ENCODE measurements around the gene ARNT2. TPM values are rescaled to one million over a fixed set of nuclear protein-coding genes. Genes with fewer than 3 reads are reported as not detected.

Gene ARNT2
- total RNA-seq, 1 donor from 2014 or later = not detected

DNA sequence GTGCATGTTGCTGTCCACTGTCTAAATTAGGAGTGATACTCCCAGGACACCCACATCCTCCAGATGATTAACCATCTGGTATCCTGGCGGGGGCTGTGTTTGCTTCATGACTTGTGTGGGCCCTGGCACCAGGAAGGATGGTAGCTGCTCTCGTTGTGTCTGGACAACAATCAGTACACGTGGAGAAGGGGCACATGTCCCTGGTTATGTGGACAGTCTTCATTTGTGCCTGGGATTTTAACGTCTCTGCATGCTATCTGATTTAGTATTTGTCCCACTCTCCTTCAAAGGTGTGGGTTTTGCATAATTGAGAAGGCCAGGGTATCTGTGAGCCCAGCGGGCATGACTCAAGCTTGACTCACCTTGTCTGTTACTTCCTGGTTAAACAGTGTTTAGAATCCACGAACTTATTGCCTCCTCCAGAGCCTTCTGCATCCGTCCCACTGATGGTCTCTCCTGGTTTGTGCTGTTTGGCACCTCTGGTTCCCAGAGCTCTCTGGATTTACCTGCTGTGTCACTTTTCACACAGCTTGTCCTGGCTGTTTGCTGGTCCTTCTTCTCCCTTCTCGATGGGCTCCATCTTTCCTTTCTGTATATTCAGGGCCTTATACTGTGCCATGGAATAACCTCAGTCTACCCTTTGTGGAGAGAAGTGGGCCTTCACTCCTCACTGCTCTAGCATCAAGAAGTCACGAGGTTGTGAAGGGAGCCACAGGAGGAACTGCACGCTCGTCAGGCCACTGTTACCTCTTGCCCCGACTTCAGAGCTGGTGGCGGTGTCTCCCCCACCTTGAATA is 32.5 kb downstream of the ARNT2 start:
- Mint-ChIP-seq H3K9me3 (no peaks in the 10 kb centered on the region), H3K4me1 (ENCODE audit: low read depth) (no peaks in the 10 kb centered on the region), H3K27ac (no peak overlapping the region), H3K27me3 (ENCODE audit: low read depth) (peaks cover 9% of the 10 kb centered on the region), H3K4me3 (ENCODE audit: low read depth) (no peak overlapping the region), H3K36me3 (ENCODE audit: low read depth) (no peaks in the 10 kb centered on the region)
- no peak for DNase-seq (ENCODE audit: low spot score)
- intact Hi-C loops (cut with micrococcal nuclease) = no loop called here

DNA sequence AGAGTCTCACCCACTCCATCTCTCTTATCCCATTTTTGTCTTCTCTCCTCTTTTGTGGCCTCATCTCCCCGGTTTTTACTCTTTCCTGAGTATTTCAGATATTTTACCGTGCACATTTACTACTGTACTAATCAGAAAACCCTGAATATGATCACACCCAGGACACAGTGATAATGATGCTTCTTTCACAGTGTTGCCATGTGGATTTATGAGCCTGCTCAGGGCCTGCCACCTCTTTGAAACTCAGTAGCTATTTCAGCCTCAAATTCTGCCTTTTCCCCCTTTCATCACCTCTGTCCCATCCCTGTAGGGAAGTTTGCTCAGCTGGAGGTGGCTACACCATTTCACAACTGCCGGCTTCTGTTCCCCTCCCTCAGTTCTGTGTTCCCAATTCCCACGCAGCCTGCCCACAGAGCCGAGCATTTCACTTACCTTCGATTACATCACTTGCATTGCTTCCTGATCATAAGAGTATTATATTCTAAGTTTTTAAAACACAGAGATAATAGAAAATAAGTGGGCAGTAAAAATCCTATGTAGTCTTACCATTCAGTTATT is 33.2 kb downstream of the ARNT2 start:
- H3K36me3 Mint-ChIP-seq (ENCODE audit: low read depth) = no peaks in the 10 kb centered on the region
- no peaks in the 10 kb centered on the region for H3K4me1 Mint-ChIP-seq (ENCODE audit: low read depth)
- intact Hi-C loops (cut with micrococcal nuclease) = no loop called here
- H3K27me3 Mint-ChIP-seq (ENCODE audit: low read depth) = peaks cover 12% of the 10 kb centered on the region
- H3K27ac Mint-ChIP-seq = no peak overlapping the region
- no peaks in the 10 kb centered on the region for H3K9me3 Mint-ChIP-seq
- DNase-seq (ENCODE audit: low spot score) = no peak
- no peak overlapping the region for H3K4me3 Mint-ChIP-seq (ENCODE audit: low read depth)

DNA sequence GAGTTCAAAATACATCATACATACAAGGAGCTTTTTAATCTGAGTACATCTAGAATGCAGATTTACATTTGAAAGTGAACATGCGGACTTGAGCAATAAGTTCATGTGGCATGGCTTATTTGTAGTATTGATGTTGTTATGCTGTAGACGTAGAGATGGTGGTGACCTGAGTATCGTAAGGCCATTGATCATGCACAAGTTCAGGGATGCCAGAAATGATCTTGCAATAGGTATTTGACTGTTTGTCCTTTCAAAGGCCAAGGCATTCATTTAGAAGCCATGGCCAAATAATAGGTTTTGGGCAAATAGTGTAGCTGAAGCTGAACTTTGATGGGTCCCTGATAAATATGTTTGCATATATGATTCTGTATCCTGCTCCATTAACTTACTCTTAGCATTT is 35.0 kb downstream of the ARNT2 start:
- no peaks in the 10 kb centered on the region for H3K4me1 Mint-ChIP-seq (ENCODE audit: low read depth)
- intact Hi-C loops (cut with micrococcal nuclease) = no loop called here
- no peaks in the 10 kb centered on the region for H3K9me3 Mint-ChIP-seq
- no peak overlapping the region for H3K4me3 Mint-ChIP-seq (ENCODE audit: low read depth)
- DNase-seq (ENCODE audit: low spot score) = no peak
- peaks cover 12% of the 10 kb centered on the region for H3K27me3 Mint-ChIP-seq (ENCODE audit: low read depth)
- H3K27ac Mint-ChIP-seq = no peak overlapping the region
- H3K36me3 Mint-ChIP-seq (ENCODE audit: low read depth) = no peaks in the 10 kb centered on the region

DNA sequence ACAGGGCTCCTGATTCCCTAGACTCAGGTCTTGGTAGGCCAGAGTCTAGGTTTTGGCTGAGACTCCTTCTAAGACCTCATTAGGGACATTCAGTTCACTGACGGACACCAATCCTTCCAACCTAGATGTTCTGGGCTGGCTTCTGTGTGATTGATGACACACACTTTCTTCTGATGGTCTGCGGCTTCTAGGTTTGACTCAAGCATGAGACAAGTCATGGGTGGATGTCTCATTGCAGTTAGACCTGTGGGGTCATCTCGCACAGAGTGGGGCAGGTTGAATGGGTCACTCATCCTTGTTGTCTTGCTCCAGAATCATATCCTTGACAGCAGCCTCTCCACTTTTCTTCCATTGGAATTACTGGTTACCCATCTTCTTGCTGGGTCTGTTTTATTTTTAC is 35.8 kb downstream of the ARNT2 start:
- Mint-ChIP-seq H3K9me3 (no peaks in the 10 kb centered on the region), H3K27me3 (ENCODE audit: low read depth) (peaks cover 12% of the 10 kb centered on the region), H3K27ac (no peak overlapping the region), H3K4me3 (ENCODE audit: low read depth) (no peak overlapping the region), H3K4me1 (ENCODE audit: low read depth) (no peaks in the 10 kb centered on the region), H3K36me3 (ENCODE audit: low read depth) (no peaks in the 10 kb centered on the region)
- intact Hi-C loops (cut with micrococcal nuclease) = no loop called here
- DNase-seq (ENCODE audit: low spot score) = no peak

DNA sequence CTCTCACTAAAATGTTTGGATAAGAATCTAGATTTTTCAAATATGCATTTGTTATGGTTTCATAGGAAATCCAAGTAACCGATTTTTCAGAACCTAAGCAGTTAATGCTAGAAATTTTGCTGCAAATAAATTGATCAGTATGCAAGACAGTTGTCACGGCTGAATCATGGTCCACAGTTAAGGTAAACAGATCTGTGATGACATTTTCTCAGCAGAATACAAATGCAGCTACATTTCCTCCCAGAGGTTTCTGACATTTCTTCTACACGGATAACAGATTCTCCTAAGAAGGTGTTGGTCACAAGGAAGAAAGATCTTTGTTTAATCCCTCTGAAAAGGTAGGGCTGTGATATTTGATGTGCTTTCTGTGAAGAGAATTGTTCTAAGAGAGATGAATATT is 36.9 kb downstream of the ARNT2 start:
- intact Hi-C loops (cut with micrococcal nuclease) = no loop called here
- DNase-seq (ENCODE audit: low spot score) = no peak
- no peak overlapping the region for H3K4me3 Mint-ChIP-seq (ENCODE audit: low read depth)

DNA sequence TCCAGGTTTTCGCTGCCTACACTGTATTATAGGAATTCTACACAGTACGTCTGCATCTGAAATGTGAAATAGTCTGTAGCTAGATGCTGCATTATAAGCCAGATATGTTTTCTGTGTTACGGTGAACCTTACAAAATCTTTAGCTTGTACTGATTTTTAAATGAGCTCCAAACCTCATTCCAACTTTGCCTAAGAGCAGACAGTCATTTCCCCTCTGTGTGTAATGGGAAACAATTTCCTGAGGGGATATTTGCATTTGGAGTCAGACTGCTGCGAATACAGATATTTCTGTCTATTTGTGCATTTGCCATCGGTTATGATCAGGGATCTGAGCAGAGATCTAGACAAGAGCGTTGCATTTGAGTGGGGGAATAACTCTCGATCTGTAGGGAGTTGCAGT is 37.5 kb downstream of the ARNT2 start:
- no peaks in the 10 kb centered on the region for H3K36me3 Mint-ChIP-seq (ENCODE audit: low read depth)

More for the DNA sequence above, 36.9 kb downstream of the ARNT2 start:
- H3K27ac Mint-ChIP-seq = no peak overlapping the region
- no peaks in the 10 kb centered on the region for H3K9me3 Mint-ChIP-seq
- H3K36me3 Mint-ChIP-seq (ENCODE audit: low read depth) = no peaks in the 10 kb centered on the region
- H3K4me1 Mint-ChIP-seq (ENCODE audit: low read depth) = no peaks in the 10 kb centered on the region
- H3K27me3 Mint-ChIP-seq (ENCODE audit: low read depth) = peaks cover 12% of the 10 kb centered on the region

DNA sequence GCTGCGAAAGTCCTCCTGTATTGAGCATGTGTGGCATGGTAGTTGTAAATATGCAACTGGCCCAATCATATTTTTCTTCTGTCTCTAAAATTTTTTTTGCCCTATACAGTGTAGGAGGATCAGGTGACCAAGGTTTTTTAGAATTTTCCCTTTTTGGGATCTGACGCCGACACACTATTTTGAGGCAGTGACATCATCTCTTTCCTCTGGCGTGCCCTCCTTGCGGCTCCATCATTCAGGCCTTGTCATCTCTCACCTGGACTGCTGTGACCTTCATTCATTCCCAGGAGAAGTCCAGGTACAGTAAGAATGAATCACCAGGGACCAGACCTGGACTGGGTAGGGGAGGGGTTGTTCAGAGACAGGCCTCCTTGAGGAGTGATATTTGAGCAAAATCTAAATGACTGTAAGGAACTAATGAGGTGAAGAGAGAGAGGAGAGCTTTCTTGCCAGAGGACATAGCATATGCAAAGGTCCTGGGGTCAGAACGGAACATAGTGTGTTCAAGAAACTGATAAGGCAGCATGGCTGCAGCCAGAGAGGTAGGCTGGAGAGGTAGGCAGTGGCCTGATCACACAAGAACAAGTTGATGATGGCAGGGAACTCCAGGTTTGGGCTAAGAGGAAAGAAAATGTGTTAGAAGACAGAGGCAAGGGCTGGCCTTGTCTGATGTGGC is 38.7 kb downstream of the ARNT2 start:
- intact Hi-C loops (cut with micrococcal nuclease) = no loop called here
- no peak for DNase-seq (ENCODE audit: low spot score)
- no peaks in the 10 kb centered on the region for H3K9me3 Mint-ChIP-seq
- H3K4me3 Mint-ChIP-seq (ENCODE audit: low read depth) = no peak overlapping the region
- H3K27ac Mint-ChIP-seq = no peak overlapping the region
- no peaks in the 10 kb centered on the region for H3K4me1 Mint-ChIP-seq (ENCODE audit: low read depth)
- no peaks in the 10 kb centered on the region for H3K36me3 Mint-ChIP-seq (ENCODE audit: low read depth)
- peaks cover 10% of the 10 kb centered on the region for H3K27me3 Mint-ChIP-seq (ENCODE audit: low read depth)

More for the DNA sequence above, 37.5 kb downstream of the ARNT2 start:
- no peak for DNase-seq (ENCODE audit: low spot score)
- Mint-ChIP-seq H3K4me1 (ENCODE audit: low read depth) (no peaks in the 10 kb centered on the region), H3K27ac (no peak overlapping the region), H3K9me3 (no peaks in the 10 kb centered on the region), H3K4me3 (ENCODE audit: low read depth) (no peak overlapping the region), H3K27me3 (ENCODE audit: low read depth) (peaks cover 12% of the 10 kb centered on the region)
- intact Hi-C loops (cut with micrococcal nuclease) = no loop called here

DNA sequence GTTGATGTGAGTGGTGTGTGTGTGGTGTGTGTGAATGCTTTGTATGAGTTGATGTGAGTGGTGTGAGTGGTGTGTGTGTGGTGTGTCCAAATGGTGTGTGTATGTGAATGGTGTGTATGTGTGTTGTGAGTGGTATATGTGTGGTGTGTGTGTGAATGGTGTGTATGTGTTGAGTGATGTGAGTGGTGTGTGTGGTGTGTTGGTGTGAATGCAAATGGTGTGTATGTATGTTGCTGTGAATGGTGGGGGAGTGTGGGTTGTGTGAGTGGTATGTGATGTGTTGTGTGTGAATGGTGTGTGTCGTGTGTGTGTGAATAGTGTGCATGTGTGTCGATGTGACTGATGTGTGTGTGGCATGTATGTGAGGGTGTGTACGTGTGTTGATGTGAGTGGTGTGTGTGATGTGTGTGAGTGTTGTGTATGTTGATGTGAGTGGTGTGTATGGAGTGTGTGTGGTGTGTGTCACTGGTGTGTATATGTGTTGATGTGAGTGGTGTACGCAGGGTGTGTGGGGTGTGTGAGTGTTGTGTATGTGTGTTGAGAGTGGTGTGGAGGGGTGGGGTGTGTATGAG is 40.6 kb downstream of the ARNT2 start:
- Mint-ChIP-seq H3K4me1 (ENCODE audit: low read depth) (no peaks in the 10 kb centered on the region), H3K27me3 (ENCODE audit: low read depth) (peaks cover 10% of the 10 kb centered on the region), H3K4me3 (ENCODE audit: low read depth) (no peak overlapping the region), H3K9me3 (no peaks in the 10 kb centered on the region), H3K27ac (no peak overlapping the region), H3K36me3 (ENCODE audit: low read depth) (no peaks in the 10 kb centered on the region)
- intact Hi-C loops (cut with micrococcal nuclease) = no loop called here
- DNase-seq (ENCODE audit: low spot score) = no peak

DNA sequence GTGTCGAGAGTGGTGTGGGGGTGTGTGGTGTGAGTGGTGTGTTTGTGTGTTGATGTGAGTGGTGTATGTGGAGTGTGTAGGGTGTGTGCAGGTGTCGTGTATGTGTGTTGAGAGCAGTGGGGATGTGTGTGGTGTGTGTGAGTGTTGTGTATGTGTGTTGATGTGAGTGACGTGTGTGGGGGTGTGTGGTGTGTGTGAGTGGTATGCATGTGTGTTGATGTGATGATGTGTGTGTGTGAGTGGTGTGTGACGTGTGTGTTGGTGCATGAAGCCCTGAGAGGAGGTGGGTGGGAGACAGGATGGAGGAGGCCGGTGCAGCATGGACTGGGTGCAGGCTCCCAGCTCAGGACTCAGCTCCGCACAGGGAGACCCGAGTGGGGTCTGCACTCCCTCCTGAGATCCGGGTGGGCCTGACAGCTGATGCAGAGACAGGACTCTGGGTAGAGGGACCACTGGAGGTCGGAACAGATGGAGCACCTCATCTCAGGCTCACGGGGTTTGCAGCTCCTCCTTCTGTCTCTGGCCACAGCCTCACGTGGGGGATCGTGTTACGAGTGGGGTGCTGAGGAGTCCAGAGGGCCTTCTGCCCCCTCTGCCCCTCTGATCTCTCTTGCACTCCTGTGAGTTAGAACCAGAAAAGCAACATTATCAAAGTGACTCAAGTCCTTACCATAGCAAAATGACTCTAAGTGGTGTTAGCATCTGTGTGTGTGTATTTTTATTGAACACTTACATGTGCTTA is 41.3 kb downstream of the ARNT2 start:
- Mint-ChIP-seq H3K4me1 (ENCODE audit: low read depth) (no peaks in the 10 kb centered on the region), H3K27ac (no peak overlapping the region), H3K9me3 (no peaks in the 10 kb centered on the region), H3K36me3 (ENCODE audit: low read depth) (no peaks in the 10 kb centered on the region), H3K27me3 (ENCODE audit: low read depth) (peaks cover 8% of the 10 kb centered on the region), H3K4me3 (ENCODE audit: low read depth) (no peak overlapping the region)
- intact Hi-C loops (cut with micrococcal nuclease) = no loop called here
- no peak for DNase-seq (ENCODE audit: low spot score)

DNA sequence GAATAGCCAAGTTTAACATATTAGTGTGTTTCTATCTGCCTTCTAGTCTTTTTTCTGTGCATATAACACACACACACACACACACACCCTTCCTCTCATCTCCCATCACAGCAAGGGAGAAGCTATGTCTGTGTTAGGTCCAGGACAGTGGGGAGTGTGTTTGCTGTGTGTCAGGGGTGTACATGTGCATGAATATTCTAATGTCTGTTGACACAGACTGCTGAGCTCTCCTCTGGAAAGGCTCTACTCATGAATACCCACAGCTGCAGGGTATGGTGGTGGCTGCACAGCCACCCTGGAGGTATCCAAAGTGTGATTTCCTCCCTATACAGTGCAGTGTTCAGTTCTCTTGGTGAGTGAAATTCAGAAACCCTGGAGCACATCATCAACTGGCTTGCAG is 42.9 kb downstream of the ARNT2 start:
- Mint-ChIP-seq H3K27me3 (ENCODE audit: low read depth) (peaks cover 2% of the 10 kb centered on the region), H3K4me3 (ENCODE audit: low read depth) (no peak overlapping the region), H3K9me3 (no peaks in the 10 kb centered on the region), H3K27ac (no peak overlapping the region), H3K36me3 (ENCODE audit: low read depth) (no peaks in the 10 kb centered on the region), H3K4me1 (ENCODE audit: low read depth) (no peaks in the 10 kb centered on the region)
- DNase-seq (ENCODE audit: low spot score) = no peak
- intact Hi-C loops (cut with micrococcal nuclease) = no loop called here

DNA sequence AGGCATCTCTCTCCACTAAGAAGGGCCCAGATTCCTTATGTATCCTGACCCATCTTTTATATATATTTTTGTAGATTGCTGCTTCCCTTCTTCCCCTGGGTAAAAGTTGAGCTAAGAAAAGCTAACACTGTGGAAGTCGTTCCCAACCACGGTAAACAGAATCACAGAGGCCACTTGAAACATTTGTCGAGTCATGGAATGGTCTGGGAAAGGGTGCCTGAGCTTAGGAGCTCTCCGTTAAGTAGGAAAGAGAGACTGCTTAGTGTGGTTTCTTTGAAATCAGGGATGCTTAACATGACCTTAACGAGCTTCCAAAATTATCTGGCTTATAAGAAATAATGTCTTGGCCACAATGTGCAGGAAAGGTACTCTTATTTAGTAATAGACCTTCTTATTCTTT is 45.6 kb downstream of the ARNT2 start:
- H3K4me3 Mint-ChIP-seq (ENCODE audit: low read depth) = no peak overlapping the region
- no peaks in the 10 kb centered on the region for H3K36me3 Mint-ChIP-seq (ENCODE audit: low read depth)
- no peaks in the 10 kb centered on the region for H3K9me3 Mint-ChIP-seq
- intact Hi-C loops (cut with micrococcal nuclease) = loop anchor here (10.0 kb wide), 1 partner anchor 115 kb away; no protein-coding TSS in a partner anchor
- no peak overlapping the region for H3K27ac Mint-ChIP-seq
- no peak for DNase-seq (ENCODE audit: low spot score)
- peaks cover 5% of the 10 kb centered on the region for H3K27me3 Mint-ChIP-seq (ENCODE audit: low read depth)
- H3K4me1 Mint-ChIP-seq (ENCODE audit: low read depth) = no peaks in the 10 kb centered on the region

DNA sequence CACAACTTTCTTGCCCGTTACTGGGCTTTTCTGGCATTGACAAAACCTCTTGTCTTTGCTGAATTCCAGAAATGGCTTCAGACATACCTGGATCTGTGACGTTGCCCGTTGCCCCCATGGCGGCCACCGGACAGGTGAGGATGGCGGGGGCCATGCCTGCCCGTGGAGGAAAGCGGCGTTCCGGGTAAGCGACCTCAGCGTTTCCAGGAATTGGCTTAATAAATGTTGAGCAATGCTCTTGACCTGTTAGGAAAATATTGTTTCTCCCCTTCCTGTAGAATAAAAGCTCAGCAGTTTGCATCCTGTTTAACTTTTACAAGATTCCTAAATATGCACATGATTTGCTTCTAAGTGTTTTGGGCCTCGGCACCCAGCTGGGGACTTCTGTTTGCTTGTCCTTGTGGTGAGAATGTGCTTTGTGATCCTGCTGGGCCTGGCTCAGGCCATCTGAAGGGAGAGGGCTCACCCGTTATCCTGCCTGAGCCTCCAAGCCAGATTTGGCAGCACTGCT is 46.7 kb downstream of the ARNT2 start:
- no peak for DNase-seq (ENCODE audit: low spot score)
- H3K4me3 Mint-ChIP-seq (ENCODE audit: low read depth) = no peak overlapping the region
- no peaks in the 10 kb centered on the region for H3K36me3 Mint-ChIP-seq (ENCODE audit: low read depth)
- no peaks in the 10 kb centered on the region for H3K9me3 Mint-ChIP-seq
- H3K27ac Mint-ChIP-seq = no peak overlapping the region
- H3K27me3 Mint-ChIP-seq (ENCODE audit: low read depth) = peaks cover 10% of the 10 kb centered on the region
- intact Hi-C loops (cut with micrococcal nuclease) = loop anchor here (10.0 kb wide), 1 partner anchor 114 kb away; no protein-coding TSS in a partner anchor
- peaks cover 4% of the 10 kb centered on the region for H3K4me1 Mint-ChIP-seq (ENCODE audit: low read depth)

All from activated T-helper 2 cell treated with anti-CD3 and anti-CD28 coated beads, Interferon-gamma antibody, Interleukin-2, Interleukin-4, amounts not matched to agents 10 μg/mL and 5 μg/mL and 100 μg/mL, durations not matched to agents 14 hours and 24 hours and 36 hours (primary cell).